K562 (cell line): ENCODE data around the gene IL37. TPM values are rescaled to one million over a fixed set of nuclear protein-coding genes. Genes with fewer than 3 reads are reported as not detected.

Source experiments
- BDP1 ChIP-seq: IDR thresholded peaks from 3 replicates; pipeline ENCODE4 v1.6.1; 2011; ENCODE audit not compliant: insufficient read length, insufficient read depth
- CC2D1A ChIP-seq: fragments of 450-650 bp; IDR thresholded peaks from 2 replicates; pipeline ENCODE4 v1.6.1; 2017; ENCODE audit warnings: mild to moderate bottlenecking
- CEBPB ChIP-seq: fragments of 450-650 bp; IDR thresholded peaks from 2 replicates; pipeline ENCODE4 v1.6.1; 2016; ENCODE audit warnings: missing genetic modification characterization, missing compliant biosample characterization
- E4F1 ChIP-seq: fragments of 250-450 bp; sonication (Bioruptor Pico); IDR thresholded peaks from 2 replicates; pipeline ENCODE4 v1.5.0; 2021; ENCODE audit warnings: mild to moderate bottlenecking, borderline replicate concordance
- EGR1 ChIP-seq: fragments of 450-650 bp; conservative IDR thresholded peaks from 2 replicates; pipeline ENCODE4 v1.6.1; 2017; ENCODE audit warnings: mild to moderate bottlenecking
- HMG20B ChIP-seq: fragments of 250-450 bp; sonication (Bioruptor Pico); IDR thresholded peaks from 2 replicates; pipeline ENCODE4 v1.5.0; 2021; ENCODE audit warnings: mild to moderate bottlenecking
- MAX ChIP-seq: sonication (generic); formaldehyde crosslinking; IDR thresholded peaks from 2 replicates; pipeline ENCODE4 v1.9.0; 2022; ENCODE audit warnings: mild to moderate bottlenecking, missing genetic modification reagents
- NFIC ChIP-seq: fragments of 450-650 bp; IDR thresholded peaks from 2 replicates; pipeline ENCODE4 v1.6.1; 2017; ENCODE audit warnings: mild to moderate bottlenecking, inconsistent platforms
- RB1 ChIP-seq: fragments of 450-650 bp; IDR thresholded peaks from 2 replicates; pipeline ENCODE4 v1.6.1; 2017; ENCODE audit warnings: low read depth, mild to moderate bottlenecking
- SNRNP70 ChIP-seq: fragments of 200-400 bp; formaldehyde crosslinking; optimal IDR thresholded peaks from 2 replicates; pipeline ENCODE3; 2017; ENCODE audit warnings: low read depth, low read length
- THRA ChIP-seq: fragments of 450-650 bp; IDR thresholded peaks from 2 replicates; pipeline ENCODE4 v1.6.1; 2017; ENCODE audit warnings: mild to moderate bottlenecking, moderate library complexity
- ZBTB12 ChIP-seq: fragments of 250-450 bp; sonication (Bioruptor Pico); IDR thresholded peaks from 2 replicates; pipeline ENCODE4 v1.4.0; 2020
- ZNF134 ChIP-seq: fragments of 250-450 bp; sonication (Bioruptor Pico); conservative IDR thresholded peaks from 2 replicates; pipeline ENCODE4 v1.4.0; 2020
- polyA plus RNA-seq, 8 experiments: library from polyadenylated mRNA; depleted of rRNA in 4 of 8; stranded (reverse) in 5 of 8; unstranded in 3 of 8; fragments of >200 nt; fragmentation: Nextera tagmentation in 2 of 8; fragmentation: Illumina TruSeq in 1 of 8; extraction: Ambion mirVana in 2 of 8; extraction: Trizol in 1 of 8; gene quantifications; 2 replicates each; pipeline versions ENCODE4 v1.2.1 to v1.2.3, GENCODE V29; 2011 to 2014; ENCODE audit warnings: inconsistent platforms in 1 of 8, missing spikeins in 1 of 8
- total RNA-seq, 7 experiments: library from RNA; depleted of rRNA in 6 of 7; stranded (reverse); fragments of >200 nt in 6 of 7; fragmentation: Illumina TruSeq in 2 of 7; extraction: Trizol in 2 of 7; gene quantifications; 2 replicates each; pipeline versions ENCODE4 v1.2.1 to v1.2.3, GENCODE V29; 2011 to 2021; ENCODE audit warnings: low replicate concordance in 1 of 7

Gene IL37
- total and polyA plus RNA-seq, 9 of the 15 experiments (the other 6 are each of a cell fraction or from before 2014, with no cell fraction given): not detected

- TF ChIP-seq E4F1 (no peak), BDP1 (no peak), RB1 (no peak), NFIC (no peak), HMG20B (CRISPR knock-in tag) (no peak), ZBTB12 (no peak), CEBPB (tag) (no peak), SNRNP70 (no peak), ZNF134 (CRISPR knock-in tag) (no peak), THRA (no peak), MAX (CRISPR knock-in tag) (no peak), EGR1 (no peak), CC2D1A (no peak)
- TF ChIP-seq, all 486 proteins: peak for 0
Observed at GRCh38 chr2:112910219-112910618, 746 bp upstream of the IL37 start (continued).
